HG03442 (cell line): ENCODE results near the gene CDK5.

Experiments
- ATAC-seq: cut with Tn5 transposase; IDR thresholded peaks from one replicate; pipeline ENCODE4 v1.9.1; 2021; ENCODE audit warnings: mild to moderate bottlenecking, moderate library complexity; ENCODE audit not compliant: unreplicated experiment

Gene CDK5

GRCh38 chr7:151057506-151057988 is at the start of gene CDK5:
Gene CDK5, minus strand, starts transcription at chr7:151057897. Its CDS starts 49 bp downstream, at chr7:151057848.
- peak; percentile 9 for ATAC-seq

GRCh38 chr7:151104411-151105235 is 46.9 kb upstream of the CDK5 start:
- no peak for ATAC-seq

DNA sequence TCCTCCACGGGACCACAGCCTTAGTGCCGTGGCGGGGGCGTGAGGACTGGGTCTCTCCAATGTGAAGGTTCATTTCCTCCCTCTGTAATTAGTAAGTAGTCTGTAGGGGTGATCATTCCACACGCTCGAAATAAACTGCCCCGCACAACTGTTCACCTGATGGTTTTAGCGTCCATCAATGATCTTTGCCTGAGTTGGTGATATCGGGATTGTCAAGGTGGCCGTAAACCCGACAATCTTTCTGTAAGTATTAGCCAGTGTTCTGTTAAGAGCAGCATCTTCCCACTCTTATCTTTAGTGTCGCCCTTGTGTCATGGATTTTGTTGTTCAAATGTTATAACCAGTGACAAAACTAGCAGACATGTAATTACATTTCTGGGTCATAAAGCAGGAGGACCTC is 46.3 kb upstream of the CDK5 start:
- ATAC-seq, result no peak

- no peak for ATAC-seq
Measured at GRCh38 chr7:151102991-151103390, 45.3 kb upstream of the CDK5 start.

- ATAC-seq, result no peak
Measured at GRCh38 chr7:151101621-151102396, 44.1 kb upstream of the CDK5 start.

DNA sequence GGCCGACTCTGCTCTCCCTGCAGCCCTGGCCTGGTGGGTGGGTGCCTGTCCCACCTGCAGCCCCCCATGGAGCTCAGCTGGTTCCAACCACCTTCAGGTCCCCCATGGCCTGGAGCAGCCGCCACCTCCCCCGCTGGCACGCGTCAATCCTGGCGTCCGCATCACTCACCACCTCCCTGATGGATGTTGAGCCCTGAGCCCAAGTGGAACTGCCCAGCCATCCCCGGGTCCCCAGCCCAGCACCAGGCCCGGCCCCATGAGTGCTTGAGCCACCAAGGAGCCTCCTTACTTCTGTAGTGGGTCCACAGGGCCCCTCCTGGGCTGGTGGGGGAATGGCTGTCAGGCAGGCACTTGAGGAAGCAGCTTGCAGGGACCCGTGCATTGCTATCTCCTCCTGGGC is 43.2 kb upstream of the CDK5 start:
- no peak for ATAC-seq

DNA sequence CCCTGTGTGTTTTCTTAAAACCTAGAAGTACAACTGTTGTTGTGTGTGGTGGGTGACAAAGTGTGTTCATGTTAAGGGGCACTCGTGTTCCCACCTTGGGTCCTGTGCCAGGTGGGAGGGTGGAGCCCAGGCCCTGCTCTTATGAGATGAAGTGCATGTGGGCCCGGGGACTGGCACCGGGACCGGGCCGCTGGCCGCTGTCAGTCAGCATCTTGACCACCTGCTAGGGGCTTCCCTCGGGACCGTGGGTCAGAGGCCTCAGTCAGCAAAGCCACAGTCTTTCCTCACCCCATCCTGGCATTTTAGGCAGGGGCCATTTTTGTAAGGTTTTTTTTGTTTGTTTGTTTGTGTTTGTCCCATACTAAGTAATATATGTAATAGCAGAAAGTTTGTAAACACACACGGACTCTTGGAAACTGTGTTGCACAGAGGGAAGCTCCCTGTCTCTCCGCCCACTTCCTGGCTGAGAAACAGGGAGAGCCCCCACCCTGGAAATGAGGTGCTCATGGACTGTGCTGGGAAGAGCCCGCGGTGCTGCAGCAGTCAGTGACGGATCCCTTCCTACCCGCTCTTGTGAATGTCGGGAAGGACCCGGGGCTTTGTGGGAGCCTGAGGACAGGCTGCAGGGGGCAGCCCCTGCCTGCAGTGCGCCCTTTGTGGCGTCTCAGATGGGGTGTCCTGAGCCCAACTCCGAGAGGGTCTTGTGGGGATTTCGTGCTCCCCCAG is 42.0 kb upstream of the CDK5 start:
- ATAC-seq, result no peak

DNA sequence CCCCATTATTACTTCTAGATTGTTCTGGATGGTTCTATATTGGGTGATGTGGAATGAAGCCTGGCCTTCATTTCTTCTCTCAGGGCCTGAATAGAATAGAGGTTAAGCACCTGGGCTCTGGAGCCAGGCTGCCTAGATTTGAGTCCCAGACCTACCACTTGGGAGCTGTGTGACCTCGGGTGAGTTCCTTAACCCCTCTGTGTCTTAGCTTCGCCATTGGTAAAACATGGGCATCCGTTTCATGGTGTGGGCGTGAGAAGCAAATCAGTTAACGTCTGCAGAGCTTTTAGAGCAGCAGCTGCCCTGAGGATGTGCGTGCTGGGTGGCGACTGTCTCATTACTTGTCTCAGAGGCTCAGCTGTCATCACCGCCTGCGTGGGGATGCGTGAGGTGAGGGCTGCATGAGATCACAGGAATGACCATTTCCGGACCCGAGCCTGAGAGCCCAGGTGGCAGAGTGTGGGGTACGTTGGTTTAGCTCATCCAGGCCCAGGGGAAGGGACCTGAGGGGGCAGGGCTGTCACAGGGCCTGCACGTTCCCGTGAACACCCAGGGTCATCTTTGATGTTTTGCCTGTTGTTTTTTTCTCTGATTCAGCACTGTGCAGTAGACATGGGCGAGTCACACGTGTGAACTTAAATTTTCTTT is 38.3 kb upstream of the CDK5 start:
- ATAC-seq, result no peak

- no peak for ATAC-seq
Measured at GRCh38 chr7:151095123-151095797, 37.6 kb upstream of the CDK5 start.

GRCh38 chr7:151094675-151095074 is 37.0 kb upstream of the CDK5 start:
- ATAC-seq, result no peak

DNA sequence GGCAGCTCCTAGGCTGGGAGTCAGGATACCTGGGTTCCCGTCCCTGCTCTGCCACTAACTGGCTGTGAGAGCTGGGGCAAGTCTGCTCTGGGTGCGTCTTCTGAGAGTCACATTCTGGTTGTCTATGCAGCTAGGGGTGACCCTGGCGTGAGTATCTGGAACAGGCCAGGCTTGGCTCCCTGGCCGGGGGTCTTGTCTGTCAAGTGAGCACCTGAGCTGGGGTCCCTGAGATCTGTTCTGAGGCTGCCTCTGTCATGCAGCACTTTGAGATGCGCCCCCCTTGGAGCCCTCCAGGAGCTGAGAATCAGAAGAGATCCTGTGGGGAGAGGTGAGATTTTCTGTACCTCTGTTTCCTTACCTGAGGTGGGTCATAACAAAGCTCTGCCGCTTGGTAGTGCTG is 36.1 kb upstream of the CDK5 start:
- no peak for ATAC-seq

DNA sequence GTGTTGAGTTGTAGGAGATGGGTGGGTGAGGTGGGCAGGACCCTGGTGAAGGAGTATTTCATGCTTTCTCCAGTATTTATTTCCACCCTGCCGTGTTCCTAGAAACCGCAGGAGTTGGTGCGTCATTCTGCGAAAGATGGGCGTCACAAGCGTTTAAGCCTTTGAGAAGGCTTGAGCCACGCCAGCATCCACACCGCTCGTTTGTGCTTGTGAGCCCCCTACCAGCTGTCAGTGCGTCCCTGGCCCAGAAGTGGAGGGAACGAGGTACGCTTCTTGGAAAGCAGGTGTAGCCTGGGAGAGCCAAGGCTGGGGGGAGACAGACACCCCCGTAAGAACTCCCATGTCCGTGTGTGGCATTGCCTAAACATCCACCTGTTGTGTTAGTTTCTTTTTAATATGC is 34.3 kb upstream of the CDK5 start:
- no peak for ATAC-seq

DNA sequence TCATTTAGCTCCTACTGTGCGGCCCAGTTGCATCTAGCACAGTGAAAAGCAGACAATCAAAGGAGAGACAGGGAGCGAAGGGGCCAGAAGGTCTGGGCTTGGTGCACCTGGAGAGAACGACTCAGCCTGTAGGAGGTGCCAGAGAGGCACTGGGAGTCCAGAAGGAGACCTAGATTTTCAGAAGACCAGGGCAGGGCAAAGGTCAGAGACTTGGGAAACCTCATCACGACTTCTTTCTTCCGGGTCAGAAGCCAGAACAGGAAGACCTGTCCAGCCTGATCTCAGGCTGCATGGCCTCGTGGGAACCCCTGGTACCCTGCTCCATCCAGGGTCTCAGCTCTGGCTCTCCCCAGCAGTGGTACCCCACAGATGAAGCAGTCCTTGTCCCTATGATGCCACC is 33.7 kb upstream of the CDK5 start:
- ATAC-seq, result no peak

DNA sequence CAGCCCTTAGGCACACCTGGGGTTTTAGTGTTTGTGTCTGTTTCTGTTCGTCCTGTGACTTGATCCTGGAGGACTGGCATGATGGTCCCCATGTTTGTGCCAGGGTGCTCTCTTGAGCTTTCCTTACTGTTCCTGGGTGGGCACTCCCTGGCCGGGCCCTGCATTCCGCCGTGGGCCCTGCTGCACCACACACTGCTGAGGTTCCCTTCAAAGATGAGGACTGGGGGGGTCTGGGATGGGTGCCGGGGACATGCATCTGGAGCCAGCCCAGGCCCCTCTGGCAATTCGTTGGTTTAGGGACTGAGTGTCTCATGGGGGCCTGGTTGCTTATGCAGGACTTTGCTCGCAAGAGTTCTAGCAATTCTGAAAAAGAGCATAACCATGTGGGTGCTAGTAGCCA is 33.3 kb upstream of the CDK5 start:
- ATAC-seq, result no peak

GRCh38 chr7:151089893-151090730 is 32.4 kb upstream of the CDK5 start:
- no peak for ATAC-seq

GRCh38 chr7:151088856-151089699 is 31.4 kb upstream of the CDK5 start:
- no peak for ATAC-seq

- no peak for ATAC-seq
Measured at GRCh38 chr7:151088019-151088855, 30.5 kb upstream of the CDK5 start.
